NT2/D1 (cell line): Measurements from ENCODE around the gene B2M.

Experiments
- DNase-seq: peaks from one replicate; pipeline ENCODE4 v3.0.0-alpha.2; 2011; ENCODE audit warnings: low read depth, low spot score
- H3K27me3 ChIP-seq: 2 replicates; pipeline ENCODE4 v1.6.0; 2011; ENCODE audit warnings: mild to moderate bottlenecking; ENCODE audit not compliant: insufficient read length, insufficient read depth
- H3K36me3 ChIP-seq: 2 replicates; pipeline ENCODE4 v1.6.1; 2011; ENCODE audit warnings: mild to moderate bottlenecking, low read length, mixed read lengths; ENCODE audit not compliant: insufficient read depth, insufficient read length
- H3K4me1 ChIP-seq: 2 replicates; pipeline ENCODE4 v1.5.1; 2011; ENCODE audit not compliant: insufficient read depth, insufficient read length
- H3K4me3 ChIP-seq: 2 replicates; pipeline ENCODE4 v1.5.1; 2011; ENCODE audit warnings: low read depth; ENCODE audit not compliant: insufficient read length
- H3K9ac ChIP-seq: 2 replicates; pipeline ENCODE4 v1.6.0; 2011; ENCODE audit warnings: low read depth; ENCODE audit not compliant: insufficient read length
- H3K9me3 ChIP-seq: 2 replicates; pipeline ENCODE4 v1.5.1; 2011; ENCODE audit warnings: mild to moderate bottlenecking, low read length; ENCODE audit not compliant: insufficient read depth
- SUZ12 ChIP-seq: IDR thresholded peaks from 2 replicates; pipeline ENCODE4 v1.6.1; 2011; ENCODE audit not compliant: insufficient read length, insufficient read depth; ENCODE audit errors: extremely low read depth
- YY1 ChIP-seq: IDR thresholded peaks from 2 replicates; pipeline ENCODE4 v1.6.1; 2011; ENCODE audit not compliant: insufficient read length, insufficient read depth
- ZNF274 ChIP-seq: IDR thresholded peaks from 2 replicates; pipeline ENCODE4 v1.6.1; 2011; ENCODE audit warnings: mild to moderate bottlenecking, low read depth, low read length

B2M gene

DNA sequence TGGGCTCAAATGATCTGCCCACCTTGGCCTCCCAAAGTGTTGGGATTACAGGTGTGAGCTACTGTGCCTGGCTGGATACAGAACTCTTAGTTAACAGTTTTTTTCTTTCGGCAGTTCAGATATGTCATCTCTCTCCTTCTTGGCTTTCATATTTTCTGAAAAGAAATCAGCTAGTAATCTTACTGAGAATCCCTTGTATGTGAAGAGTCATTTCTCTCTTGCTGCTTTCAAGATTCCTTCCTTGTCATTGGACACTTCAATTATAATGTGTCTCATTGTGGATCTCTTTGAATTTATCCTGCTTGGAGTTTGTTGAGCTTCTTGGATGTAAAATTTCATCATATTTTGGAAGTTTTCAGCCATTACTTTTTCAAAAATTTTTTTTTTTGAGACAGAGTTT lies 42.0 kb downstream of the B2M start:
- TF ChIP-seq ZNF274 (no peak), YY1 (no peak), SUZ12 (no peak)
- H3K9ac ChIP-seq: no peak overlapping the region
- no peak overlapping the region for H3K4me3 ChIP-seq
- no peaks in the 10 kb centered on the region for H3K36me3 ChIP-seq
- no peak for DNase-seq
- no peaks in the 10 kb centered on the region for H3K4me1 ChIP-seq
- H3K27me3 ChIP-seq: no peaks in the 10 kb centered on the region
- H3K9me3 ChIP-seq: no peaks in the 10 kb centered on the region; the same call in 1 of the 2 replicates

DNA sequence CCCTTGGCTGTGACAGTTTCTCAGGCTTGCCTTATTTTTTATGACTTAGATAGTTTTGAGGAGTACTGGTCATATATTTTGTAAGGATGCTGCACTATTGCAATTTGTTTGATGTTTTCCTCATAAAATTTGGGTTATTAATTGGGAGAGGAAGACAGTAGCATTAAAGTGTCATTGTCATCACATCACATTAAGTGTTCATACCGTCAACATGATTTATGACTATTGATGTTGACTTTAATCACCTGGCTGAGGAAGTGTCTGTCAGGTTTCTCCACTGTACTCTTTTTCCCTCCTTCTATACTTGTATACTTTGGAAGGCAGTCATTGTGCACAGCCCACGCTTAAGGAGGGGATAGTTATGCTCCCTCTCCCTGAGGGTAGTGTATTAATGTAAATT lies 51.9 kb downstream of the B2M start:
- TF ChIP-seq SUZ12: no peak
- TF ChIP-seq ZNF274: no peak
- TF ChIP-seq YY1: no peak
- no peak for DNase-seq
- Histone ChIP-seq H3K9ac (no peak overlapping the region), H3K36me3 (no peaks in the 10 kb centered on the region), H3K4me1 (no peaks in the 10 kb centered on the region), H3K4me3 (no peak overlapping the region), H3K9me3 (no peaks in the 10 kb centered on the region), H3K27me3 (no peaks in the 10 kb centered on the region)

DNA sequence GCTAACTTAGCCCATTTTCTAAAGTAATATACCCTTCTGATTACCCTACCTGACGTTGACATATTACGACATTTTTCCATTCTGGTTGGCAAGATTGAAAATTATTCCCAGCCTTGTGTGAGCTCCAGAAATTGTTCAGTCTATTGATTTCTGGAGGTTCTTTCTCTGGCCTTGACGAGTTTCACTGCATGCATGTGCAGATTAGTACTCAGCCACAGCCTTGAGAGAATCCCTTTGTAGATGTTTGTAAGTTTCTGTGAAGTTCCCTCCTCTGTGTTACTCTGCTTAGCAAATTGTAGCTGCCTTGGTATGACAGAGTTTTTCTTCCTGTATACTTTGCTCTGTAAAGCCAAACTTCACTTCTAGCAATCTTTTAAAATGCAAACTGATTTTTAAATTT lies 52.5 kb downstream of the B2M start:
- Histone ChIP-seq H3K9me3 (no peaks in the 10 kb centered on the region), H3K4me1 (no peaks in the 10 kb centered on the region), H3K36me3 (no peaks in the 10 kb centered on the region), H3K9ac (no peak overlapping the region), H3K27me3 (no peaks in the 10 kb centered on the region), H3K4me3 (no peak overlapping the region)
- TF ChIP-seq ZNF274: no peak
- TF ChIP-seq YY1: no peak
- no peak for TF ChIP-seq SUZ12
- no peak for DNase-seq

DNA sequence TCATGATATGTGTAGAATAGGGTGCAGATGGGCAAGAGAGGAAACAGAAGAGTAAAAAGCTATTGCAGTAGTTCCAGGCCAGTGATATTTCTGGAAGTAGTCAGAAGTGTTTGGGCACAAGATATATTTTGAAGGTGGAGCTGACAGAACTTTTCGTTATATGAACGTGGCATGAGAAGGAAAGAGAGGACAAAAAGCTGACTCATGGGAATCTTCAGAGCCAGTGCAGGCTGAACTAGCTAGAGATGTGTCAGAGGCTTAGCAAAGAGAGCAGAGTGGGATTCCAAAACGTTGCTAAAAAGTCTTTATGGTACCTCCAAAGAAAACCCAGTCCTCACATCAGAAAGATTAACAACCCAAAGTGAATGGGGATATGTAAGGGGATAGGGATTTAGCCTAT lies 53.7 kb downstream of the B2M start:
- TF ChIP-seq ZNF274: no peak
- TF ChIP-seq YY1: no peak
- no peak for TF ChIP-seq SUZ12
- H3K4me3 ChIP-seq: no peak overlapping the region
- H3K9me3 ChIP-seq: no peaks in the 10 kb centered on the region
- no peaks in the 10 kb centered on the region for H3K27me3 ChIP-seq
- no peaks in the 10 kb centered on the region for H3K36me3 ChIP-seq
- no peaks in the 10 kb centered on the region for H3K4me1 ChIP-seq
- DNase-seq: no peak
- H3K9ac ChIP-seq: no peak overlapping the region
